Adrenal gland (tissue), 5 donors: Measurements from ENCODE around the gene IFNGR1.

ENCODE experiments used
- CTCF ChIP-seq, 6 experiments: fragments of 450-650 bp in 4 of 6; fragments of 200-600 bp in 2 of 6; sonication (generic) in 1 of 6; IDR thresholded peaks; 1 replicate in 5 of 6; 2 replicates in 1 of 6; pipeline versions ENCODE4 v1.5.1 to v1.8.0; 2016 to 2021; ENCODE audit warnings: antibody characterized with exemption in 6 of 6, mild to moderate bottlenecking in 2 of 6, moderate library complexity in 1 of 6
- POLR2A ChIP-seq, 2 donors: fragments of 450-650 bp; IDR thresholded peaks; one replicate each; pipeline ENCODE4 v1.6.1; 2017; ENCODE audit warnings: antibody characterized with exemption in 2 of 2, mild to moderate bottlenecking in 2 of 2, moderate library complexity in 1 of 2
- donor health status: DM: no; HTN: no; CAD: no.

GRCh38 chr6:137193256-137194070 is 25.7 kb downstream of the IFNGR1 start:
- TF ChIP-seq CTCF (IDR thresholded peaks at IDR 0.05) (no peak), POLR2A (IDR thresholded peaks at IDR 0.05) (no peak)
